CD4-positive, alpha-beta memory T cell (primary cell): ENCODE results near the gene ITLN1. TPM values are rescaled to one million over a fixed set of nuclear protein-coding genes. Genes with fewer than 3 reads are reported as not detected.
"Not testable (repeated sequence)": the region's sequence is repeated elsewhere in the genome, so short reads cannot be mapped to it uniquely, and the experiment has no call there.

Experiments used
- CTCF ChIA-PET: fragments of 350-600 bp; sonication (Branson Sonifier 250); formaldehyde crosslinking; loops from one replicate; lab custom pipeline; 2021; ENCODE audit warnings: inconsistent platforms; ENCODE audit not compliant: partially characterized antibody; lab: Charles Lee
- POLR2A ChIA-PET: fragments of 350-600 bp; sonication (Branson Sonifier 250); formaldehyde crosslinking; loops from one replicate; lab custom pipeline; 2021; ENCODE audit not compliant: partially characterized antibody; lab: Charles Lee
- DNase-seq, 5 donors: peaks; one replicate each; pipeline versions ENCODE4 v3.0.0 to v3.0.0-alpha.2; 2020 to 2022; ENCODE audit warnings: mixed read lengths in 1 of 5
- H3K27ac ChIP-seq: one replicate; pipeline ENCODE4 v1.7.0; 2013; ENCODE audit warnings: low read depth, low read length
- H3K27me3 ChIP-seq: 2 replicates; pipeline ENCODE4 v1.7.0; 2013; ENCODE audit warnings: mild to moderate bottlenecking, low read length, moderate library complexity; ENCODE audit not compliant: insufficient read depth
- H3K36me3 ChIP-seq: 2 replicates; pipeline ENCODE4 v1.7.0; 2013; ENCODE audit warnings: mild to moderate bottlenecking, low read length, moderate library complexity; ENCODE audit not compliant: insufficient read depth
- H3K4me1 ChIP-seq: 2 replicates; pipeline ENCODE4 v1.7.0; 2013; ENCODE audit warnings: mild to moderate bottlenecking, low read length, moderate library complexity; ENCODE audit not compliant: insufficient read depth
- H3K4me3 ChIP-seq, 2 donors: one replicate each; pipeline ENCODE4 v1.7.0; 2013; ENCODE audit warnings: low read length in 2 of 2, mild to moderate bottlenecking in 1 of 2
- H3K9me3 ChIP-seq, 2 donors: one replicate each; pipeline ENCODE4 v1.7.0; 2013; ENCODE audit warnings: low read length in 2 of 2, control low read depth in 1 of 2; ENCODE audit not compliant: control insufficient read depth in 1 of 2
- H3K27ac Mint-ChIP-seq, 7 donors: one replicate each; pipeline ENCODE4 v1.8.0; 2020 to 2021; ENCODE audit warnings: mixed read lengths in 7 of 7, mild to moderate bottlenecking in 6 of 7, inconsistent platforms in 3 of 7, moderate library complexity in 3 of 7
- H3K27me3 Mint-ChIP-seq, 2 donors: one replicate each; pipeline ENCODE4 v1.8.0; 2020 to 2021; ENCODE audit warnings: mixed read lengths in 2 of 2
- H3K36me3 Mint-ChIP-seq, 2 donors: one replicate each; pipeline ENCODE4 v1.8.0; 2020 to 2021; ENCODE audit warnings: mixed read lengths in 2 of 2, inconsistent platforms in 1 of 2, mild to moderate bottlenecking in 1 of 2
- H3K4me1 Mint-ChIP-seq, 4 donors: one replicate each; pipeline ENCODE4 v1.8.0; 2020 to 2021; ENCODE audit warnings: mixed read lengths in 4 of 4, mild to moderate bottlenecking in 1 of 4
- H3K4me3 Mint-ChIP-seq, 8 donors: one replicate each; pipeline ENCODE4 v1.8.0; 2020 to 2021; ENCODE audit warnings: mixed read lengths in 8 of 8, mild to moderate bottlenecking in 7 of 8, moderate library complexity in 6 of 8, inconsistent platforms in 3 of 8
- H3K9me3 Mint-ChIP-seq, 8 donors: one replicate each; pipeline ENCODE4 v1.8.0; 2020 to 2021; ENCODE audit warnings: mixed read lengths in 8 of 8, mild to moderate bottlenecking in 5 of 8, inconsistent platforms in 3 of 8, moderate library complexity in 1 of 8
- intact Hi-C: fragments of 100-400 bp; cut with micrococcal nuclease; formaldehyde crosslinking; loops from one replicate; pipeline ENCODE4 v1.15.1; 2023
- polyA plus RNA-seq, 2 donors: library from polyadenylated mRNA; unstranded; fragments of 300-500 nt; fragmentation: Illumina TruSeq; gene quantifications; one replicate each; pipeline ENCODE4 v1.2.3, GENCODE V29; 2021
- total RNA-seq, 2 experiments: library from RNA; stranded (reverse); gene quantifications; one replicate each; pipeline ENCODE4 v1.2.3, GENCODE V29; 2021

Gene ITLN1
- total and polyA plus RNA-seq, 4 experiments from 2014 or later, result not detected

DNA sequence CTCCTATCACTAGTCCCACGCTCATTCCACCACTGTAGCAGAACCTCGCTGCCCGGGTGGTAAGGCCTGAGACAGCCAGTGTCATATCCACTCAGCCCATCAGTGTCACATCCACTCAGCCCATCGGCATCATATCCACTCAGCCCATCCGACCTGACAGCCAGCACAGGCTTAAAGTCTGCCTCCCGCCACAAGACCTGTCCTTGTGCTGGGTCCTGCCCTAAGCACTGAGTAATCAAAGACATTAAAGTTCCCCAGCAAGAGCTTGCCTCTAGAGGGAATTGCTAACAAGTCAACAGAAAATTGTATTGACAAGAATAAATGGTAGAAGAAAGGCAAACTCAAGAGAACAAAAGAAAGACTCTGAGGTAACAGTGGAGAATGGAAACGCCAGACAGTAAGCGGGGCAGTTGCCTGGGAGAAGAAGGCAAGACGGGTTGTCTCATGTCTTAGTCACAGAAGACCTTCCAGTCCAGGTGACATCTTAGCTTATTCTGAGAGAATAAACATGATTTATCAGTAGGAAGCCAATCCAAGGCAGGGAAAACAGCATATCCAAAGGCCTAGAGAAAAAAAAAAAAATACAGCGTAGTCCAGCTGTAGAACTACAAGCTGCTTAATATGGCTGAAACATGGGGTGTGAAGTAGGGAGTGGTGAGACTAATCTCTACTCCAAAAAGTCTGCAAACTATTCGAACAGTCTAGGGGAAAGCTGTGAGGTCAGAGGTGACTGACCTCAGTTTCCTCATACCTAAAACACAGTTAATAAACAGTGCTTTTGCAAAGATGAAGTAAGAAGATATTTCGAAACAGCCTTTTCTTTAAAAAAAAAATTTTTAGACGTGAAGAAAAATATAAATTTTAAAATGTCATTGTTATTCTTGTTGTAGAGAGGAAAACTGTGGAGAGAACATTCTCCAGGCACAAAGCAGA is 1.1 kb downstream of the ITLN1 start:
- intact Hi-C loops, result no loop called here

DNA sequence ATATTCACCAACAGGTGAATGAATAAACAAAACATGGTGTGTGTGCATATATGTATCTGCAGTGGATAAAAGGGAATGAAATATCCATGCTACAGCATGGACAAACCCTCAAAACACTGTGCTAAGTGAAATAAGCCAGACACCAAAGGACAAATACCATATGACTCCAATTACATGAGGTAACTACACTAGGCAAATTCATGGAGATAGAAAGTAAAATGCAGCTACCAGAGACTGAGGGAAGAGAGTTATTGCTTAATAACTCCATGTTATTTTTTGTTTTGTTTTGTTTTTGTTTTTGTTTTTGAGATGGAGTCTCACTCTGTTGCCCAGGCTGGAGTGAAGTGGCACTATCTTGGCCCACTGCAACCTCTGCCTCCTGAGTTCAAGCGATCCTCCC is 2.4 kb downstream of the ITLN1 start:
- no peaks in the 10 kb centered on the region for H3K27me3 ChIP-seq
- no peak overlapping the region for H3K27ac ChIP-seq
- ChIA-PET POLR2A (no interaction called here), CTCF (interaction anchor here (1.6 to 12.0 kb wide), 3 partner anchors 46 to 70 kb away, joined by 3 to 184 read pairs (median 7); no protein-coding TSS in a partner anchor)
- no peak for DNase-seq
- no peaks in the 10 kb centered on the region for H3K9me3 Mint-ChIP-seq
- no peaks in the 10 kb centered on the region for H3K9me3 ChIP-seq
- peaks cover 0 to under 1% of the 10 kb centered on the region in 2 donors for H3K27me3 Mint-ChIP-seq
- H3K36me3 ChIP-seq, result no peaks in the 10 kb centered on the region
- no peak overlapping the region for H3K4me3 ChIP-seq
- H3K4me1 ChIP-seq, result no peaks in the 10 kb centered on the region
- H3K36me3 Mint-ChIP-seq, result no peaks in the 10 kb centered on the region
- peak overlapping the region in 1 of 7 donors; percentile 60 for H3K27ac Mint-ChIP-seq
- H3K4me1 Mint-ChIP-seq, result peaks cover 0 to 10% (median 2%) of the 10 kb centered on the region in 4 donors
- intact Hi-C loops, result no loop called here
- no peak overlapping the region for H3K4me3 Mint-ChIP-seq

More for the DNA sequence above, 1.1 kb downstream of the ITLN1 start:
- peaks cover 0 to 1% of the 10 kb centered on the region in 2 donors for H3K27me3 Mint-ChIP-seq
- H3K9me3 ChIP-seq, result no peaks in the 10 kb centered on the region
- ChIA-PET POLR2A (interaction anchor here (1.6 kb wide), 1 partner anchor 47 kb away, joined by 3 read pairs; no protein-coding TSS in a partner anchor), CTCF (interaction anchor here (1.6 to 12.0 kb wide), 3 partner anchors 47 to 68 kb away, joined by 3 to 184 read pairs (median 7); no protein-coding TSS in a partner anchor)
- DNase-seq, result no peak
- peaks cover 0 to 6% (median 2%) of the 10 kb centered on the region in 4 donors for H3K4me1 Mint-ChIP-seq
- H3K27ac Mint-ChIP-seq, result peak overlapping the region in 1 of 7 donors; percentile 47
- H3K9me3 Mint-ChIP-seq, result no peaks in the 10 kb centered on the region
- no peaks in the 10 kb centered on the region for H3K27me3 ChIP-seq
- no peak overlapping the region for H3K27ac ChIP-seq
- no peaks in the 10 kb centered on the region for H3K36me3 Mint-ChIP-seq
- H3K4me3 ChIP-seq, result no peak overlapping the region
- no peak overlapping the region for H3K4me3 Mint-ChIP-seq
- H3K36me3 ChIP-seq, result no peaks in the 10 kb centered on the region
- no peaks in the 10 kb centered on the region for H3K4me1 ChIP-seq

DNA sequence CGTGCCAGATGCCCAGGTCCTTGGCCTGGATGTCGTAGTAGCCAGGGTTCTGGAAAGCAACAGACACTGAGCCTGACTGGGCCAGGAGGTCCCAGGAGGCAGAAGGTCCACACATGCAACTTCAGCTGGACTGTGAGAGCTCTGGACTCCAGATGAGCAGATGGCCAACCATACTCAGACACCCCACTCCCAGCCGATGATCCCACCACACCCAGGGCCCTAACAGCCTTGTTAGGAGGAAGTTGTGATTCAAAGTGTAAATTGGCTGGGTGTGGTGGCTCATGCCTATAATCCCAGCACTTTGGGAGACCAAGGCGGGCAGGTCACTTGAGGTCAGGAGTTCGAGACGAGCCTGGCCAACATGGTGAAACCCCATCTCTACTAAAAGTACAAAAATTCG is 3.7 kb downstream of the ITLN1 start:
- POLR2A ChIA-PET, H3K27me3 ChIP-seq, H3K36me3 ChIP-seq, H3K27me3 Mint-ChIP-seq, H3K4me3 Mint-ChIP-seq, H3K27ac Mint-ChIP-seq, H3K9me3 Mint-ChIP-seq, H3K4me3 ChIP-seq, H3K9me3 ChIP-seq, DNase-seq, intact Hi-C loops, H3K36me3 Mint-ChIP-seq, H3K27ac ChIP-seq, H3K4me1 ChIP-seq: not testable (repeated sequence)
- H3K4me1 Mint-ChIP-seq, result peaks cover 6 to 22% (median 6%) of the 10 kb centered on the region in 4 donors
- CTCF ChIA-PET, result interaction anchor here (0.7 to 12.0 kb wide), 2 partner anchors 45 to 429 kb away, joined by 3 to 184 read pairs; no protein-coding TSS in a partner anchor

DNA sequence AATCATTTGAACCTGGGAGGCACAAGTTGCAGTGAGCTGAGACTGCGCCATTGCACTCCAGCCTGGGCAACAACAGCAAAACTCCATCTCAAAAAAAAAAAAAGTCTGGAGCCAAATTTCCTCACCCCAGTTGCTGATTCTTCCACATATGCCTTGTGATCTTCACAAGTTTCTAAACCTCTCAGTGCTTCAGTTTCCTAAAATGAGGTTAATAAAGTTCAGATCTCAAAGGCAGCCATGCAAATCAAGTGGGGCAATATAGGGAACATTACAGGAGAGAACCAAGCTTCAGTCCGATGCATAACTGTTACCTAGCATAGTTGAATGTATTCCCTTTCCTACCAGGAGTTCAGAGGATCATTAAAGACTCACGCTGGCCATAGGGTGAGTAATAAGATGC is 4.8 kb downstream of the ITLN1 start:
- no peak for DNase-seq
- no peaks in the 10 kb centered on the region for H3K27me3 ChIP-seq
- H3K9me3 Mint-ChIP-seq, result no peaks in the 10 kb centered on the region
- no peaks in the 10 kb centered on the region for H3K9me3 ChIP-seq
- no peaks in the 10 kb centered on the region for H3K36me3 ChIP-seq
- no peak overlapping the region for H3K4me3 Mint-ChIP-seq
- POLR2A ChIA-PET, result interaction anchor here (2.0 kb wide), 1 partner anchor 43 kb away, joined by 5 read pairs; no protein-coding TSS in a partner anchor
- CTCF ChIA-PET, result interaction anchor here (1.4 to 12.0 kb wide), 2 partner anchors 44 to 74 kb away, joined by 4 to 184 read pairs; no protein-coding TSS in a partner anchor
- intact Hi-C loops, result no loop called here
- H3K4me1 ChIP-seq, result peaks cover 7% of the 10 kb centered on the region
- H3K4me1 Mint-ChIP-seq, result peaks cover 5 to 22% (median 6%) of the 10 kb centered on the region in 4 donors
- H3K27ac ChIP-seq, result no peak overlapping the region
- peak overlapping the region in 1 of 7 donors; percentile 25 for H3K27ac Mint-ChIP-seq
- peaks cover 0 to 3% of the 10 kb centered on the region in 2 donors for H3K27me3 Mint-ChIP-seq
- H3K4me3 ChIP-seq, result no peak overlapping the region
- no peaks in the 10 kb centered on the region for H3K36me3 Mint-ChIP-seq

DNA sequence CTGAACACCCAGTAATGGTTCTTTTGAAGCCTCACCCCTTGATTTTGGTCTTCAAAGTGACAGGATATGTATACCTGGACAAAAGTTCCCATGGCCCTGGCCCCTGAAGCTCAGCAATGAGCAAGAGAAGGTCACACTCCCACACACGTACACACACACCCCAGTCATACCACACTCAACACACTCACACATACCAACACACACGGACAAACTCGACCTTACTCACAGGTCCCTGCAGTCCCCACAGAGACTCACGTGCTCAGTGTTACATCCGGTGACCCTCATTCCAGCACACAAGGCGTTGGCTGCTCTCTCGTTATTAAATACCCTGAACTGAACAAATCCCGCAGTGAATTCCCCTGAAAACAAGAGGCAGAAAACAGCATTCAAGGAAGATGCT is 5.9 kb downstream of the ITLN1 start:
- H3K9me3 Mint-ChIP-seq, result no peaks in the 10 kb centered on the region
- H3K4me1 ChIP-seq, result peaks cover 7% of the 10 kb centered on the region
- no peaks in the 10 kb centered on the region for H3K36me3 Mint-ChIP-seq
- H3K27ac Mint-ChIP-seq, result peak overlapping the region in 5 of 7 donors; percentile 13 to 61 (median 59)
- intact Hi-C loops, result loop anchor here (5.0 kb wide), 1 partner anchor 73 kb away; the partner anchor contains the start of gene ITLN2
- no peak overlapping the region for H3K27ac ChIP-seq
- no peaks in the 10 kb centered on the region for H3K36me3 ChIP-seq
- peaks cover 0 to 6% of the 10 kb centered on the region in 2 donors for H3K27me3 Mint-ChIP-seq
- no peaks in the 10 kb centered on the region for H3K27me3 ChIP-seq
- no peaks in the 10 kb centered on the region for H3K9me3 ChIP-seq
- peaks cover 5 to 22% (median 6%) of the 10 kb centered on the region in 4 donors for H3K4me1 Mint-ChIP-seq
- peak in 1 of 5 donors; percentile 0 for DNase-seq
- H3K4me3 Mint-ChIP-seq, result peak overlapping the region in 2 of 8 donors; percentile 37 to 39
- no peak overlapping the region for H3K4me3 ChIP-seq
- CTCF ChIA-PET, result interaction anchor here (0.7 to 12.0 kb wide), 7 partner anchors 42 to 112 kb away, joined by 3 to 184 read pairs (median 3); partner anchors contain the start of gene ITLN2
- POLR2A ChIA-PET, result interaction anchor here (2.0 kb wide), 1 partner anchor 42 kb away, joined by 5 read pairs; no protein-coding TSS in a partner anchor

DNA sequence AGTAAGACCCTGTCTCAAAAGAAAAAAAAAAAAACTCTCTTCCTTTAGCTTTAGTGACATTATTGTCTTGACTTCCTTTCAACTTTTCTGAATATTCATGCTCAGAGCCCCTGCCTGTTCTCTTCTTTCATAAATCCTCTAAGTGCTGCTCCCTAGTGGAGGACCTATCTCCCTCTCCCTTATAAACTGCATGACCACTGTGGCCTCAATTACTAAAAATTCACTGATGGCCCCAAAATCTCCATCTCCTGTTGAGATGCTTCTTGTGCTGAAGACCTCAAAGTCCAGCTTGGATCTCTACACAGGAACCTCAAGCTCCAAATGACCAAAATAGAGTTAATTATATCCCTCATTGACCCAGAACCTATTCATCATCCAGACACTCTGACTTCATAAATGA is 7.8 kb downstream of the ITLN1 start:
- ChIA-PET CTCF (interaction anchor here (0.7 to 12.0 kb wide), 23 partner anchors 15 to 195 kb away, joined by 3 to 184 read pairs (median 4); partner anchors contain the start of gene CD244), POLR2A (interaction anchor here (1.6 kb wide), 1 partner anchor 39 kb away, joined by 10 read pairs; no protein-coding TSS in a partner anchor)
- Histone ChIP-seq H3K9me3 (no peaks in the 10 kb centered on the region), H3K36me3 (no peaks in the 10 kb centered on the region), H3K4me3 (no peak overlapping the region), H3K27ac (no peak overlapping the region), H3K27me3 (no peaks in the 10 kb centered on the region), H3K4me1 (peaks cover 7% of the 10 kb centered on the region)
- peak in 4 of 5 donors; percentile 45 to 56 (median 54) for DNase-seq
- H3K27me3 Mint-ChIP-seq, result peaks cover 0 to 6% of the 10 kb centered on the region in 2 donors
- H3K4me3 Mint-ChIP-seq, result peak overlapping the region in 1 of 8 donors; percentile 15
- H3K27ac Mint-ChIP-seq, result peak overlapping the region in 2 of 7 donors; percentile 1 to 2
- intact Hi-C loops, result loop anchor here (1.0 to 5.0 kb wide), 4 partner anchors 40 to 150 kb away; partner anchors contain the start of gene ITLN2
- peaks cover 5 to 22% (median 6%) of the 10 kb centered on the region in 4 donors for H3K4me1 Mint-ChIP-seq
- no peaks in the 10 kb centered on the region for H3K9me3 Mint-ChIP-seq
- H3K36me3 Mint-ChIP-seq, result no peaks in the 10 kb centered on the region
